ENCODE measurements around the gene RINL. TPM values are rescaled to one million over a fixed set of nuclear protein-coding genes. Genes with fewer than 3 reads are reported as not detected.
A peak's percentile ranks its signal among the peaks of the same experiment; 100 is the strongest.

The RINL gene
- polyA plus RNA-seq, 1 of the 3 experiments (the other 2 are of a cell fraction), result 3.8 TPM

- Histone ChIP-seq H3F3A (replicated peaks; ENCODE audit: insufficient read depth) (peaks cover 20% of the 10 kb centered on the region), H3K9ac (peak overlapping the region; percentile 69; the same call in 1 of the 2 replicates), H3K4me3 (ENCODE audit: low read depth in 2 of 2, low read length in 1 of 2) (peak overlapping the region; percentile 64 to 67), H3K79me2 (ENCODE audit: insufficient read depth) (peaks cover 44% of the 10 kb centered on the region), H3K27me3 (ENCODE audit: insufficient read depth) (no peaks in the 10 kb centered on the region), H3K36me3 (replicated peaks in 1 of 2; ENCODE audit: control insufficient read depth in 1 of 2, insufficient read depth in 2 of 2, low read length in 1 of 2) (peaks cover 21 to 29% of the 10 kb centered on the region in 2 experiments), H3K4me1 (ENCODE audit: control insufficient read depth in 1 of 2, insufficient read depth in 2 of 2, low read depth in 1 of 2, low read length in 1 of 2) (peaks cover 18 to 30% of the 10 kb centered on the region in 2 experiments; a peak in 1 of 4 replicates), H3K9me2 (no peaks in the 10 kb centered on the region), H3K9me3 (no peaks in the 10 kb centered on the region), H4K20me1 (ENCODE audit: insufficient read depth) (peaks cover 37% of the 10 kb centered on the region), H3K4me2 (peak overlapping the region; percentile 93), H2AFZ (ENCODE audit: low read depth) (no peak overlapping the region), H3K27ac (ENCODE audit: low read depth in 2 of 2, low read length in 1 of 2) (peak overlapping the region; percentile 87 to 97)
- ChIA-PET POLR2A (interaction anchor here (1.1 to 1.9 kb wide), 2 partner anchors 10 to 13 kb away, joined by 3 to 10 read pairs; no protein-coding TSS in a partner anchor), CTCF (interaction anchor here (1.1 to 3.3 kb wide), 5 partner anchors 13 to 448 kb away, joined by 3 to 15 read pairs (median 5); partner anchors contain the start of gene FAM98C)
- 3% methylated on average over 18 of the region's 26 CpGs for WGBS (ENCODE audit: low lambda C conversion rate)
- DNase-seq, result peak; percentile 86
- peak; percentile 70; the same call in 1 of the 2 replicates for TF ChIP-seq YY1 (IDR thresholded peaks at IDR 0.05; ENCODE audit: low read depth)
- peak; percentile 76; the same call in 1 of the 2 replicates for TF ChIP-seq RFX5 (IDR thresholded peaks at IDR 0.05; ENCODE audit: low read length)
- peak; percentile 27; the same call in 1 of the 2 replicates for TF ChIP-seq TAF1 (IDR thresholded peaks at IDR 0.05; ENCODE audit: borderline replicate concordance, low read depth, low read length)
- peak; percentile 36; the same call in 1 of the 2 replicates for TF ChIP-seq MXI1 (IDR thresholded peaks at IDR 0.05; ENCODE audit: low read depth, low read length)
- TF ChIP-seq, protein P1, sequence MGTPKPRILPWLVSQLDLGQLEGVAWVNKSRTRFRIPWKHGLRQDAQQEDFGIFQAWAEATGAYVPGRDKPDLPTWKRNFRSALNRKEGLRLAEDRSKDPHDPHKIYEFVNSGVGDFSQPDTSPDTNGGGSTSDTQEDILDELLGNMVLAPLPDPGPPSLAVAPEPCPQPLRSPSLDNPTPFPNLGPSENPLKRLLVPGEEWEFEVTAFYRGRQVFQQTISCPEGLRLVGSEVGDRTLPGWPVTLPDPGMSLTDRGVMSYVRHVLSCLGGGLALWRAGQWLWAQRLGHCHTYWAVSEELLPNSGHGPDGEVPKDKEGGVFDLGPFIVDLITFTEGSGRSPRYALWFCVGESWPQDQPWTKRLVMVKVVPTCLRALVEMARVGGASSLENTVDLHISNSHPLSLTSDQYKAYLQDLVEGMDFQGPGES (IDR thresholded peaks at IDR 0.05; ENCODE audit: low read depth, low read length), result peak; percentile 83
- peak; percentile 72; the same call in 1 of the 2 replicates for TF ChIP-seq POLR2AphosphoS5 (IDR thresholded peaks at IDR 0.05; ENCODE audit: low read depth, low read length)
- TF ChIP-seq NRF1 (IDR thresholded peaks at IDR 0.05; ENCODE audit: low read depth, low read length), result peak; percentile 68
- no peak for TF ChIP-seq ELF1 (IDR thresholded peaks at IDR 0.05)
- peak; percentile 51; the same call in 1 of the 2 replicates for TF ChIP-seq GATA2 (CRISPR knock-in tag; IDR thresholded peaks at IDR 0.05)
- TF ChIP-seq, protein P2, sequence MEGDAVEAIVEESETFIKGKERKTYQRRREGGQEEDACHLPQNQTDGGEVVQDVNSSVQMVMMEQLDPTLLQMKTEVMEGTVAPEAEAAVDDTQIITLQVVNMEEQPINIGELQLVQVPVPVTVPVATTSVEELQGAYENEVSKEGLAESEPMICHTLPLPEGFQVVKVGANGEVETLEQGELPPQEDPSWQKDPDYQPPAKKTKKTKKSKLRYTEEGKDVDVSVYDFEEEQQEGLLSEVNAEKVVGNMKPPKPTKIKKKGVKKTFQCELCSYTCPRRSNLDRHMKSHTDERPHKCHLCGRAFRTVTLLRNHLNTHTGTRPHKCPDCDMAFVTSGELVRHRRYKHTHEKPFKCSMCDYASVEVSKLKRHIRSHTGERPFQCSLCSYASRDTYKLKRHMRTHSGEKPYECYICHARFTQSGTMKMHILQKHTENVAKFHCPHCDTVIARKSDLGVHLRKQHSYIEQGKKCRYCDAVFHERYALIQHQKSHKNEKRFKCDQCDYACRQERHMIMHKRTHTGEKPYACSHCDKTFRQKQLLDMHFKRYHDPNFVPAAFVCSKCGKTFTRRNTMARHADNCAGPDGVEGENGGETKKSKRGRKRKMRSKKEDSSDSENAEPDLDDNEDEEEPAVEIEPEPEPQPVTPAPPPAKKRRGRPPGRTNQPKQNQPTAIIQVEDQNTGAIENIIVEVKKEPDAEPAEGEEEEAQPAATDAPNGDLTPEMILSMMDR (IDR thresholded peaks at IDR 0.05), result peak; percentile 29
- TF ChIP-seq RAD21 (IDR thresholded peaks at IDR 0.05; ENCODE audit: low read length), result no peak
- TF ChIP-seq, protein P3, sequence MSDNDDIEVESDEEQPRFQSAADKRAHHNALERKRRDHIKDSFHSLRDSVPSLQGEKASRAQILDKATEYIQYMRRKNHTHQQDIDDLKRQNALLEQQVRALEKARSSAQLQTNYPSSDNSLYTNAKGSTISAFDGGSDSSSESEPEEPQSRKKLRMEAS (IDR thresholded peaks at IDR 0.05; ENCODE audit: low read depth), result peak; percentile 41; the same call in 1 of the 2 replicates
- no peak for TF ChIP-seq FOSL2 (IDR thresholded peaks at IDR 0.05; ENCODE audit: borderline replicate concordance, low read depth)
- peak; percentile 61 for TF ChIP-seq GABPA (IDR thresholded peaks at IDR 0.05; ENCODE audit: low read depth)
Observed at GRCh38 chr19:38850436-38850975, 27.6 kb downstream of the RINL start.
